ENCODE data around the gene PTX3.

PTX3 gene

GRCh38 chr3:157427901-157428300 is 8.7 kb upstream of the PTX3 start:
- H3K79me2 ChIP-seq (ENCODE audit: insufficient read depth, low read length): no peaks in the 10 kb centered on the region
- no peak overlapping the region for H2AFZ ChIP-seq (ENCODE audit: low read length)
- H3K36me3 ChIP-seq (ENCODE audit: insufficient read depth, low read length): no peaks in the 10 kb centered on the region
- H3K9me3 ChIP-seq (ENCODE audit: low read length): no peaks in the 10 kb centered on the region
- no peak overlapping the region for H3K4me3 ChIP-seq (ENCODE audit: low read depth, low read length, poor library complexity, severe bottlenecking)
- H3K9ac ChIP-seq (ENCODE audit: low read length): no peak overlapping the region
- H4K20me1 ChIP-seq (ENCODE audit: insufficient read depth, low read length): no peaks in the 10 kb centered on the region
- no peaks in the 10 kb centered on the region for H3K27me3 ChIP-seq (ENCODE audit: insufficient read depth, low read length)
- H3K9me2 ChIP-seq (ENCODE audit: low read depth, low read length): no peaks in the 10 kb centered on the region
- H3K4me2 ChIP-seq (ENCODE audit: low read length): no peak overlapping the region
- no peaks in the 10 kb centered on the region for H3K4me1 ChIP-seq (ENCODE audit: insufficient read depth, low read length, severe bottlenecking)
- TF ChIP-seq EZH2 (IDR thresholded peaks at IDR 0.05; ENCODE audit: borderline replicate concordance, low read length) (no peak), CTCF (IDR thresholded peaks at IDR 0.05; ENCODE audit: low read length) (no peak)
- H3F3A ChIP-seq (ENCODE audit: insufficient read depth, low read length): no peaks in the 10 kb centered on the region
- H3K27ac ChIP-seq (ENCODE audit: low read depth, low read length, poor library complexity, severe bottlenecking): no peak overlapping the region

DNA sequence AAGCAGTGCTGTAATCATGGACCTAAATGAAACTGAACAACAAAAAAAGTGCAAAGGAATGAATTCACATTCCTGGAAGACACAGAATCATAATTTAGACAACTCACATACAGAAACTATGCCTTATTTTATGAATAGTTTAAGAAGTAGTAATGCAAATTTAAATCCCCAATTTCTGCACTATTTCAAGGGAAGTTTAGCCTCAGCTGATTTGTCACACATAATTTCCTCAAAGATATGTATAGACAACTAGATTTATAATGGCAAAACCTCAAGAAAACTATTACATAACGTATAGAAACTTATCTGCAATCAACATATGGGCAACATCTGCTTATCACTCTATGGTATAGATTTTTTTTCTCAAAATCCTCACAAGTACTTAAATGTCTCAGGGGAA is 7.8 kb upstream of the PTX3 start:
- H3K27me3 ChIP-seq (ENCODE audit: insufficient read depth, low read length): no peaks in the 10 kb centered on the region
- H2AFZ ChIP-seq (ENCODE audit: low read length): no peak overlapping the region
- no peak overlapping the region for H3K9ac ChIP-seq (ENCODE audit: low read length)
- TF ChIP-seq CTCF (IDR thresholded peaks at IDR 0.05; ENCODE audit: low read length): no peak
- TF ChIP-seq EZH2 (IDR thresholded peaks at IDR 0.05; ENCODE audit: borderline replicate concordance, low read length): no peak
- H3K79me2 ChIP-seq (ENCODE audit: insufficient read depth, low read length): no peaks in the 10 kb centered on the region
- no peak overlapping the region for H3K27ac ChIP-seq (ENCODE audit: low read depth, low read length, poor library complexity, severe bottlenecking)
- no peak overlapping the region for H3K4me3 ChIP-seq (ENCODE audit: low read depth, low read length, poor library complexity, severe bottlenecking)
- H3K9me2 ChIP-seq (ENCODE audit: low read depth, low read length): no peaks in the 10 kb centered on the region
- no peak overlapping the region for H3K4me2 ChIP-seq (ENCODE audit: low read length)
- no peaks in the 10 kb centered on the region for H3K36me3 ChIP-seq (ENCODE audit: insufficient read depth, low read length)
- no peaks in the 10 kb centered on the region for H3K9me3 ChIP-seq (ENCODE audit: low read length)
- H4K20me1 ChIP-seq (ENCODE audit: insufficient read depth, low read length): no peaks in the 10 kb centered on the region
- no peaks in the 10 kb centered on the region for H3K4me1 ChIP-seq (ENCODE audit: insufficient read depth, low read length, severe bottlenecking)
- H3F3A ChIP-seq (ENCODE audit: insufficient read depth, low read length): no peaks in the 10 kb centered on the region

DNA sequence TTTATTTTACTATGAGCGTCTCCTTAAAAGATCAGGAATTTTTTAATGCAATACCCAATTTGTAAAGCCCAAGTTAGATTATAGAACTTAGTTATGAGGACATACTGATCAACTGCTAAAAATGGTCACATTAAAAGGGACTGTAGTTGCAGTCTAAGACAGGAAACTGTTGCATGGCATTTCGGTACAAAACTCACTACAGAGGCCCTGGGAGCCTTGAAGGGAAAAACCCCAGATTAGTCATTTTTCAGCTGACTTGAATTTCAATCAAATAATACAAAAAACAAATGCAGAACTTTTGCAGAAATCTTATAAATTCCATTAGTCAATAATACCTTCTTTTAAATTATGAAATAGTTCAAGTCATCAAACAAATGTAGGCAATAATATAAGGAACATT is 6.9 kb upstream of the PTX3 start:
- Histone ChIP-seq H3K27ac (ENCODE audit: low read depth, low read length, poor library complexity, severe bottlenecking) (no peak overlapping the region), H2AFZ (ENCODE audit: low read length) (no peak overlapping the region), H3K4me3 (ENCODE audit: low read depth, low read length, poor library complexity, severe bottlenecking) (no peak overlapping the region), H3K36me3 (ENCODE audit: insufficient read depth, low read length) (no peaks in the 10 kb centered on the region), H3K4me1 (ENCODE audit: insufficient read depth, low read length, severe bottlenecking) (no peaks in the 10 kb centered on the region), H3K9me2 (ENCODE audit: low read depth, low read length) (no peaks in the 10 kb centered on the region), H3K4me2 (ENCODE audit: low read length) (no peak overlapping the region), H3F3A (ENCODE audit: insufficient read depth, low read length) (no peaks in the 10 kb centered on the region), H4K20me1 (ENCODE audit: insufficient read depth, low read length) (no peaks in the 10 kb centered on the region), H3K9ac (ENCODE audit: low read length) (no peak overlapping the region), H3K27me3 (ENCODE audit: insufficient read depth, low read length) (no peaks in the 10 kb centered on the region), H3K79me2 (ENCODE audit: insufficient read depth, low read length) (no peaks in the 10 kb centered on the region), H3K9me3 (ENCODE audit: low read length) (no peaks in the 10 kb centered on the region)
- TF ChIP-seq CTCF (IDR thresholded peaks at IDR 0.05; ENCODE audit: low read length) (no peak), EZH2 (IDR thresholded peaks at IDR 0.05; ENCODE audit: borderline replicate concordance, low read length) (no peak)

Measured in OCI-LY1 (cell line).